WTC11 (cell line): Measurements from ENCODE around the gene SKAP1.

Experiments used
- ETV6 ChIP-seq: sonication (generic); formaldehyde crosslinking; IDR thresholded peaks from 2 replicates; pipeline ENCODE4 v1.8.1; 2022; ENCODE audit warnings: mild to moderate bottlenecking, missing genetic modification reagents
- NR3C1 ChIP-seq: sonication (generic); formaldehyde crosslinking; conservative IDR thresholded peaks from 2 replicates; pipeline ENCODE4 v1.8.1; 2023; ENCODE audit warnings: low read depth, mild to moderate bottlenecking, missing genetic modification reagents
- SP1 ChIP-seq: sonication (generic); formaldehyde crosslinking; conservative IDR thresholded peaks from 2 replicates; pipeline ENCODE4 v1.8.1; 2022; ENCODE audit warnings: missing genetic modification reagents
- ZNF671 ChIP-seq: fragments of 250-450 bp; sonication (Bioruptor Pico); IDR thresholded peaks from 2 replicates; pipeline ENCODE4 v1.8.0; 2021; ENCODE audit warnings: mild to moderate bottlenecking
- TF ChIP-seq, protein P1 (sequence below): fragments of 200-600 bp; IDR thresholded peaks from 2 replicates; pipeline ENCODE4 v1.8.0; 2022; ENCODE audit warnings: antibody characterized with exemption

DNA sequence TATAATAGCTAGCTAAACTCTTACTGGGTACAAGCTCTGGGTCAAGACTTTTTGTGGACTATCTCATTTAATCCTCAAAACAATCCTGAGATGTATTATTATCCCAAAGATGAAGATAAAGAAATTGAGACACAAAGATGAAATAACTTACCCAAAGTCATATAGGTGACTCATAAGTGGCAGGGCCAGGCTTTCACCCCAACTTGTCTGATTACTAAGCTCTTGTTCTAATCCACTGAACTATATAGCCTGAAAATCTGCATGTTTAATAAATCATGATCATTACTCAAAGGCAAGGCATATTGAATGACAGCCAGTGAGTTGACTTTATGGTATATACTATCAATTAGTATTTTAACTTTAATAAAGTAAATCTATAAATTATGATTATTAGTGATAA is 77.4 kb downstream of the SKAP1 start:
- TF ChIP-seq SP1 (CRISPR knock-in tag) (no peak), NR3C1 (CRISPR knock-in tag) (no peak), ETV6 (CRISPR knock-in tag) (no peak), ZNF671 (CRISPR knock-in tag) (no peak)
- TF ChIP-seq, protein P1, sequence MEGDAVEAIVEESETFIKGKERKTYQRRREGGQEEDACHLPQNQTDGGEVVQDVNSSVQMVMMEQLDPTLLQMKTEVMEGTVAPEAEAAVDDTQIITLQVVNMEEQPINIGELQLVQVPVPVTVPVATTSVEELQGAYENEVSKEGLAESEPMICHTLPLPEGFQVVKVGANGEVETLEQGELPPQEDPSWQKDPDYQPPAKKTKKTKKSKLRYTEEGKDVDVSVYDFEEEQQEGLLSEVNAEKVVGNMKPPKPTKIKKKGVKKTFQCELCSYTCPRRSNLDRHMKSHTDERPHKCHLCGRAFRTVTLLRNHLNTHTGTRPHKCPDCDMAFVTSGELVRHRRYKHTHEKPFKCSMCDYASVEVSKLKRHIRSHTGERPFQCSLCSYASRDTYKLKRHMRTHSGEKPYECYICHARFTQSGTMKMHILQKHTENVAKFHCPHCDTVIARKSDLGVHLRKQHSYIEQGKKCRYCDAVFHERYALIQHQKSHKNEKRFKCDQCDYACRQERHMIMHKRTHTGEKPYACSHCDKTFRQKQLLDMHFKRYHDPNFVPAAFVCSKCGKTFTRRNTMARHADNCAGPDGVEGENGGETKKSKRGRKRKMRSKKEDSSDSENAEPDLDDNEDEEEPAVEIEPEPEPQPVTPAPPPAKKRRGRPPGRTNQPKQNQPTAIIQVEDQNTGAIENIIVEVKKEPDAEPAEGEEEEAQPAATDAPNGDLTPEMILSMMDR = no peak
